ENCODE data around the gene ATP6V0B. TPM values are rescaled to one million over a fixed set of nuclear protein-coding genes. Genes with fewer than 3 reads are reported as not detected.

The ATP6V0B gene
- total and polyA plus RNA-seq, 2 of the 4 experiments (the other 2 are of a cell fraction), result 72.1 to 169 TPM

DNA sequence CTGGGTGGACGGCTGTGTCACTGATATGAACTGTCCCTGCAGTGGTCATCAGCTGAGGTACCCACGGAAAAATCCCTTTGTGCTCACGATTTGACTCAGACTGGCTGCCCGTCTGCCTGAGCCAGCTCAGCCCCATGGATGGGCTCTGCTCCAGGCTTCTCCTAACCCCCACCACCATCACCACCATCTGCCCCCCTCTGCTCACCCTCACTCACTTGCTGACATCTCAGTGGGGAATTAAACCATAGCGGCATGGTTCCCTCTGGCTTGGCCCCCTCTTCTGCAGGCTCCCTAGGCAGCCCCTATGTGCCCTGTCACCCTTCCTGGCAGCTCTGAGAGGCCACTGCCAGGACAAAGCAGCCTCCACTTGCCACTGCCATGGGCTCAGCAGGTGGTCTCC is 39.2 kb downstream of the ATP6V0B start:
- Histone ChIP-seq H3K14ac (replicated peaks; ENCODE audit: low read depth, low read length) (no peak overlapping the region), H2AFZ (replicated peaks; ENCODE audit: low read length, poor library complexity) (no peak overlapping the region), H2AK9ac (replicated peaks; ENCODE audit: low read depth, low read length, poor library complexity) (no peak overlapping the region), H3K9me1 (ENCODE audit: insufficient read depth, low read length) (no peaks in the 10 kb centered on the region), H3K4me2 (ENCODE audit: low read depth, low read length) (no peak overlapping the region), H3K9me3 (ENCODE audit: control insufficient read depth, insufficient read depth, low read length) (no peaks in the 10 kb centered on the region), H3K4me1 (ENCODE audit: control insufficient read depth, insufficient read depth, low read length) (no peaks in the 10 kb centered on the region), H3K18ac (ENCODE audit: low read depth, low read length) (no peak overlapping the region), H3K4ac (ENCODE audit: low read depth, low read length) (no peak overlapping the region; the same call in 1 of the 2 replicates), H3K9ac (ENCODE audit: low read depth, low read length) (no peak overlapping the region), H2AK5ac (ENCODE audit: low read depth, low read length) (no peak overlapping the region), H4K5ac (ENCODE audit: low read depth, low read length) (no peak overlapping the region), H3K23ac (ENCODE audit: low read depth, low read length) (no peak overlapping the region), H3K27ac (ENCODE audit: insufficient read depth, low read length) (no peak overlapping the region), H2BK20ac (ENCODE audit: low read depth, low read length) (no peak overlapping the region), H3K4me3 (ENCODE audit: insufficient read depth, low read depth, low read length) (no peak overlapping the region), H4K91ac (ENCODE audit: insufficient read depth, low read depth, low read length) (no peak overlapping the region), H3K36me3 (ENCODE audit: control insufficient read depth, insufficient read depth, low read length) (peaks cover 6% of the 10 kb centered on the region; the same call in 1 of the 2 replicates), H2BK120ac (ENCODE audit: low read depth, low read length) (no peak overlapping the region), H3K27me3 (ENCODE audit: control insufficient read depth, insufficient read depth, low read length) (no peaks in the 10 kb centered on the region), H4K8ac (ENCODE audit: low read depth in 2 of 2, low read length in 2 of 2) (no peak overlapping the region), H3K79me1 (ENCODE audit: low read depth in 1 of 2, low read length in 2 of 2) (no peaks in the 10 kb centered on the region), H4K20me1 (ENCODE audit: insufficient read depth, low read length) (no peaks in the 10 kb centered on the region), H2BK5ac (ENCODE audit: low read depth, low read length, poor library complexity, severe bottlenecking) (no peak overlapping the region), H2BK15ac (ENCODE audit: low read depth, low read length) (no peak overlapping the region), H3K56ac (ENCODE audit: extremely low read depth, insufficient read depth, low read length) (no peak overlapping the region)
- in situ Hi-C loops (cut with MboI; ENCODE audit: low sequenced_read_pairs) (loop anchor here (10.0 kb wide), 1 partner anchor 571 kb away; no protein-coding TSS in a partner anchor), dilution Hi-C loops (cut with HindIII; ENCODE audit: low sequenced_read_pairs, unreplicated experiment) (no loop called here), intact Hi-C loops (cut with micrococcal nuclease) (no loop called here)
- ChIA-PET CTCF (interaction anchor here (0.7 to 1.6 kb wide), 3 partner anchors 9 to 79 kb away, joined by 3 to 7 read pairs (median 3); no protein-coding TSS in a partner anchor), POLR2A (ENCODE audit: unreplicated experiment) (no interaction called here)
- 48% methylated on average over 2 of the region's 5 CpGs; no CpG with 5 or more reads in 1 of the 2 experiments for WGBS, 2 experiments (ENCODE audit: extremely low coverage in 2 of 2, insufficient read length in 1 of 2)
- ATAC-seq (ENCODE audit: low read depth) (no peak), DNase-seq (no peak)
- no TSS peak for BruUV-seq (replicated peaks)
- TF ChIP-seq NFE2L2 (IDR thresholded peaks at IDR 0.05; ENCODE audit: low read depth, low read length) (no peak), RAD21 (IDR thresholded peaks at IDR 0.05; ENCODE audit: low read length) (no peak), RCOR1 (IDR thresholded peaks at IDR 0.05; ENCODE audit: insufficient replicate concordance, low read length) (no peak), MXI1 (IDR thresholded peaks at IDR 0.05; ENCODE audit: borderline replicate concordance, low read depth, low read length) (no peak), RFX5 (IDR thresholded peaks at IDR 0.05; ENCODE audit: low read depth, low read length) (no peak), SMC3 (IDR thresholded peaks at IDR 0.05; ENCODE audit: low read depth, low read length) (no peak), CEBPB (IDR thresholded peaks at IDR 0.05; ENCODE audit: low read depth, low read length) (no peak), FOS (IDR thresholded peaks at IDR 0.05; ENCODE audit: low read depth, low read length) (no peak), POLR2A (IDR thresholded peaks at IDR 0.05; ENCODE audit: low read depth, low read length) (no peak)
- TF ChIP-seq, protein P1, sequence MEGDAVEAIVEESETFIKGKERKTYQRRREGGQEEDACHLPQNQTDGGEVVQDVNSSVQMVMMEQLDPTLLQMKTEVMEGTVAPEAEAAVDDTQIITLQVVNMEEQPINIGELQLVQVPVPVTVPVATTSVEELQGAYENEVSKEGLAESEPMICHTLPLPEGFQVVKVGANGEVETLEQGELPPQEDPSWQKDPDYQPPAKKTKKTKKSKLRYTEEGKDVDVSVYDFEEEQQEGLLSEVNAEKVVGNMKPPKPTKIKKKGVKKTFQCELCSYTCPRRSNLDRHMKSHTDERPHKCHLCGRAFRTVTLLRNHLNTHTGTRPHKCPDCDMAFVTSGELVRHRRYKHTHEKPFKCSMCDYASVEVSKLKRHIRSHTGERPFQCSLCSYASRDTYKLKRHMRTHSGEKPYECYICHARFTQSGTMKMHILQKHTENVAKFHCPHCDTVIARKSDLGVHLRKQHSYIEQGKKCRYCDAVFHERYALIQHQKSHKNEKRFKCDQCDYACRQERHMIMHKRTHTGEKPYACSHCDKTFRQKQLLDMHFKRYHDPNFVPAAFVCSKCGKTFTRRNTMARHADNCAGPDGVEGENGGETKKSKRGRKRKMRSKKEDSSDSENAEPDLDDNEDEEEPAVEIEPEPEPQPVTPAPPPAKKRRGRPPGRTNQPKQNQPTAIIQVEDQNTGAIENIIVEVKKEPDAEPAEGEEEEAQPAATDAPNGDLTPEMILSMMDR (conservative IDR thresholded peaks at IDR 0.05; ENCODE audit: low read depth, low read length), result no peak
- TF ChIP-seq, protein P2, sequence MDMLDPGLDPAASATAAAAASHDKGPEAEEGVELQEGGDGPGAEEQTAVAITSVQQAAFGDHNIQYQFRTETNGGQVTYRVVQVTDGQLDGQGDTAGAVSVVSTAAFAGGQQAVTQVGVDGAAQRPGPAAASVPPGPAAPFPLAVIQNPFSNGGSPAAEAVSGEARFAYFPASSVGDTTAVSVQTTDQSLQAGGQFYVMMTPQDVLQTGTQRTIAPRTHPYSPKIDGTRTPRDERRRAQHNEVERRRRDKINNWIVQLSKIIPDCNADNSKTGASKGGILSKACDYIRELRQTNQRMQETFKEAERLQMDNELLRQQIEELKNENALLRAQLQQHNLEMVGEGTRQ (IDR thresholded peaks at IDR 0.05; ENCODE audit: low read depth, low read length), result no peak

Measured in IMR-90 (cell line).